Suprapubic skin (tissue), 4 donors: Measurements from ENCODE around the gene PDE8A. TPM values are rescaled to one million over a fixed set of nuclear protein-coding genes. Genes with fewer than 3 reads are reported as not detected.

Experiments
- DNase-seq, 2 donors: peaks; one replicate each; pipeline ENCODE4 v3.0.0-alpha.2; 2019; ENCODE audit warnings: low spot score in 2 of 2
- H3K27ac ChIP-seq: fragments of 200-600 bp; sonication (generic); one replicate; pipeline ENCODE4 v1.5.1; 2019
- H3K27me3 ChIP-seq: fragments of 200-600 bp; sonication (generic); one replicate; pipeline ENCODE4 v1.5.1; 2019
- H3K36me3 ChIP-seq: fragments of 200-600 bp; sonication (generic); one replicate; pipeline ENCODE4 v1.5.1; 2019
- H3K4me1 ChIP-seq: fragments of 200-600 bp; sonication (generic); one replicate; pipeline ENCODE4 v1.5.1; 2019
- H3K4me3 ChIP-seq: fragments of 200-600 bp; sonication (generic); one replicate; pipeline ENCODE4 v1.5.1; 2019; ENCODE audit warnings: mild to moderate bottlenecking
- H3K9me3 ChIP-seq: fragments of 200-600 bp; sonication (generic); one replicate; pipeline ENCODE4 v1.5.1; 2019
- CTCF ChIP-seq, 2 donors: fragments of 200-600 bp in 1 of 2; fragments of 450-650 bp in 1 of 2; sonication (generic) in 1 of 2; IDR thresholded peaks; one replicate each; pipeline ENCODE4 v1.5.1; 2016 to 2019; ENCODE audit warnings: antibody characterized with exemption in 2 of 2, mild to moderate bottlenecking in 1 of 2, moderate library complexity in 1 of 2
- EP300 ChIP-seq: sonication (generic); formaldehyde crosslinking; IDR thresholded peaks from one replicate; pipeline ENCODE4 v1.6.1; 2017; ENCODE audit warnings: antibody characterized with exemption
- POLR2A ChIP-seq, 2 donors: fragments of 450-650 bp; IDR thresholded peaks; one replicate each; pipeline ENCODE4 v1.6.1; 2017; ENCODE audit warnings: antibody characterized with exemption in 2 of 2, mild to moderate bottlenecking in 2 of 2, moderate library complexity in 2 of 2
- POLR2AphosphoS5 ChIP-seq, 3 donors: sonication (generic); formaldehyde crosslinking; IDR thresholded peaks; one replicate each; pipeline ENCODE4 v1.6.1; 2017; ENCODE audit warnings: antibody characterized with exemption in 3 of 3
- WGBS: methylation state at CpG from one replicate; pipeline ENCODE4 v1.1.5; 2018; 5-methylcytosine and 5-hydroxymethylcytosine counted together
- total RNA-seq, 4 donors: library from RNA; depleted of rRNA; stranded (reverse); fragments of >200 nt; gene quantifications; one replicate each; pipeline ENCODE4 v1.1.0, GENCODE V29; 2016

PDE8A gene
- total RNA-seq, 4 donors from 2014 or later: 15.3 to 48.5 (median 19.0) TPM

GRCh38 chr15:84953726-84954125, 27.9 kb upstream of the PDE8A start:
- no peak overlapping the region for H3K27ac ChIP-seq
- H3K27me3 ChIP-seq: no peaks in the 10 kb centered on the region
- H3K36me3 ChIP-seq: no peaks in the 10 kb centered on the region
- H3K9me3 ChIP-seq: no peaks in the 10 kb centered on the region
- no peak for DNase-seq
- no peak overlapping the region for H3K4me3 ChIP-seq
- H3K4me1 ChIP-seq: peaks cover 12% of the 10 kb centered on the region
- TF ChIP-seq POLR2A (IDR thresholded peaks at IDR 0.05): no peak
- TF ChIP-seq EP300: no peak
- TF ChIP-seq CTCF (IDR thresholded peaks at IDR 0.05): no peak
- TF ChIP-seq POLR2AphosphoS5 (IDR thresholded peaks at IDR 0.05): no peak
- 43% methylated on average over 1 of the region's 1 CpG for WGBS

DNA sequence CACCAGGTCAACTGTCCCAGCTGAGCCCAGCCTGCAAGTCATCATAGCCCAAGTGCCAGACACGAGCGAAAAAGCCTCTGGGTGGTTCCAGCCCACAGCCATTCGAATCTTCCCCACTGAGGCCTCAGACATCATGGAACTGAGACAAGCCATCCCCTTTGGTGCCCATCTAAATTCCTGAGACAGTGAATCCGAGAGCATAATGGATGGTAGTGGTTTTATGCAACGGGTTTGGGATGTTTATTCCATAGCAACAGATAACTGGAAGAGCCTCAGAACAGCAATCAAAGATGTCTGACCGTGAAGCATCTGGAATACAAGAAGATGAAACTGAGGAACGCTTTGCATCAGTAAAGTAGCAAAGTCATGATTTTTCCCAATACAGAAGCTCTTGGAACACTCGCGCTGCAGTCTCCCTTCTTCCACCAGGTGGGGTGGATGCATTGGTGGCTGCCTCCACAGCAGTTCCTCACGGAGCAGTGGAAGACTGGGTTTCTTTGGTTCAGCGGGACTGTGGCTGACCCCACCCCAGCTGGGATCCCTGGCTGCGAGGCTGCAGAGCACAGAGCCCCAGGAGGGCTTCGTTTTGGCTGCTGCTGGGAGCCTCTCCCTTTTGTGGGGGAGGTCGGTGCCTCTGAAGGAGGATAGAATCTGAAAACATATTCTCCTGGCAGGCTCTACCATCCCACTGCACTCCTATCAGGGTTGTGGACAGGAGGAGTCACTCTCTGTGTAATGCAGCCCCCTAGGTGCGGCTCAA, 26.4 kb upstream of the PDE8A start:
- peak; percentile 75 to 88 for DNase-seq
- WGBS: 21% methylated on average over 13 of the region's 15 CpGs
- H3K4me1 ChIP-seq: peaks cover 8% of the 10 kb centered on the region
- no peak overlapping the region for H3K27ac ChIP-seq
- H3K4me3 ChIP-seq: peak overlapping the region; percentile 29
- no peak for TF ChIP-seq EP300
- TF ChIP-seq CTCF (IDR thresholded peaks at IDR 0.05): peak; percentile 51 to 82
- TF ChIP-seq POLR2A (IDR thresholded peaks at IDR 0.05): no peak
- TF ChIP-seq POLR2AphosphoS5 (IDR thresholded peaks at IDR 0.05): no peak
- H3K36me3 ChIP-seq: no peaks in the 10 kb centered on the region
- H3K9me3 ChIP-seq: no peaks in the 10 kb centered on the region
- H3K27me3 ChIP-seq: no peaks in the 10 kb centered on the region

- Histone ChIP-seq H3K4me3 (no peak overlapping the region), H3K36me3 (no peaks in the 10 kb centered on the region), H3K27me3 (no peaks in the 10 kb centered on the region), H3K4me1 (peaks cover 8% of the 10 kb centered on the region), H3K9me3 (no peaks in the 10 kb centered on the region), H3K27ac (no peak overlapping the region)
- TF ChIP-seq POLR2A (IDR thresholded peaks at IDR 0.05) (no peak), POLR2AphosphoS5 (IDR thresholded peaks at IDR 0.05) (no peak), EP300 (no peak), CTCF (IDR thresholded peaks at IDR 0.05) (no peak)
- no peak for DNase-seq
- 94% methylated on average over 2 of the region's 2 CpGs for WGBS
Measured at GRCh38 chr15:84956199-84956598, 25.5 kb upstream of the PDE8A start.

DNA sequence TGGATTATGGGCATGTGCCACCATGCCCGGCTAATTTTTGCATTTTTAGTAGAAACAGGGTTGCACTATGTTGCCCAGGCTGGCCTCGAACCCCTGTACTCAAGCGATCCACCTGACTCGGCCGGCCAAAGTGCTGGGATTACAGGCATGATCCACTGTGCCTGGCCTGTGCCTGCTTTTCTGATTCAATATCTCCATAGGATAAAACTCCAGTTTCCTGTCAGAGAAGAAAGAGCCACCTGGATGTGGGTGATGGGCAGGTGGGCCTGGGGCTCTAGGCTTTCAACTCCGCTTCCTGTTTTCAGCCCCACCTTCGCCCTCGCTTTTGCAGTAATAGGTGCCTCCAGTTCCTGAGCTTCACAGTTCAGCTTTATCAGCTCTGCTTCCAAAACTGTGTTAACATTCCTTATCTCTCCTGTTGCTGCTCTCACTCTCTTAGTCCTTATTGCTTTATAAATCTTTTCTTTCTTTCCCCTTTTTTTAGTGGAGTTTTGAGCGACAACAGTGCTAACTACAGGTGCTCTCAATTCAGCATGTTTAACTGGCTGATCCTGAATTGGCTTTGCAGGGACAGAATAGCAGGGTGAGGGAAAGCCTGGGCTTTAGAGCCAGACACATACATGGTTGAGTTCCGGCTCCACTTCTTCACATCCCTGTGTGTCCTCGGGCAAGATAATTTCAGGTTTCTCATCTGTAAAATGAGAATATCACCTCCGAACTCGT, 21.1 kb upstream of the PDE8A start:
- no peaks in the 10 kb centered on the region for H3K27me3 ChIP-seq
- TF ChIP-seq POLR2A (IDR thresholded peaks at IDR 0.05) (no peak), EP300 (no peak), CTCF (IDR thresholded peaks at IDR 0.05) (no peak), POLR2AphosphoS5 (IDR thresholded peaks at IDR 0.05) (no peak)
- no peak overlapping the region for H3K27ac ChIP-seq
- 86% methylated on average over 13 of the region's 13 CpGs for WGBS
- no peak for DNase-seq
- H3K4me3 ChIP-seq: no peak overlapping the region
- H3K9me3 ChIP-seq: no peaks in the 10 kb centered on the region
- H3K36me3 ChIP-seq: no peaks in the 10 kb centered on the region
- H3K4me1 ChIP-seq: peaks cover 4% of the 10 kb centered on the region

DNA sequence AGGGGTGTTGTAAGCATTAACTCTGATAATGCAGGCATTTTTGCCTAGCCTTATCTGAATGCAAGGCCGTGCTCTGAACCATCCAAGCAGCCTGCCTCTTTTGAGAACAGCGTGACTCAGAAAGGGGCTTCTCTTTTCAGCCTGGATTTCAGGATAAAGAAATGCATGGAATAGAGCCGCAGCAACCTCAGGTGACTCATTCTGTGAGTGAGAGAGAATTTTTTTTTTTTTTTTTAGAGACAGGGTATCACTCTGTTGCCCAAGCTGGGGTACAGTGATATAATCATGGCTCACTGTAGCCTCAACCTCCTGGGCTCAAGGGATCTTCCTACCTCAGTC, 20.6 kb upstream of the PDE8A start:
- 96% methylated on average over 3 of the region's 3 CpGs for WGBS
- no peak overlapping the region for H3K27ac ChIP-seq
- no peaks in the 10 kb centered on the region for H3K9me3 ChIP-seq
- H3K27me3 ChIP-seq: no peaks in the 10 kb centered on the region
- H3K4me1 ChIP-seq: no peaks in the 10 kb centered on the region
- no peaks in the 10 kb centered on the region for H3K36me3 ChIP-seq
- DNase-seq: no peak
- H3K4me3 ChIP-seq: no peak overlapping the region
- no peak for TF ChIP-seq POLR2A (IDR thresholded peaks at IDR 0.05)
- no peak for TF ChIP-seq CTCF (IDR thresholded peaks at IDR 0.05)
- TF ChIP-seq EP300: no peak
- TF ChIP-seq POLR2AphosphoS5 (IDR thresholded peaks at IDR 0.05): no peak
